Psoas muscle (tissue), 7 donors: ENCODE results near the gene TCP11. TPM values are rescaled to one million over a fixed set of nuclear protein-coding genes. Genes with fewer than 3 reads are reported as not detected.

Experiments
- polyA plus RNA-seq, 3 donors: library from polyadenylated mRNA; stranded (reverse); fragments of 200-250 nt; gene quantifications; one replicate each; pipeline ENCODE4 v1.2.3, GENCODE V29; 2013
- total RNA-seq, 4 donors: library from RNA; stranded (reverse); fragmentation: NEBNext Ultra II Directional in 2 of 4; extraction: Animal tissue kit (Norgen Biotek cat#: 25700) in 2 of 4; gene quantifications; one replicate each; pipeline versions ENCODE4 v1.2.1 to v1.2.4, GENCODE V29; 2021 to 2023
- donor health status: healthy with polysubstance abuse.
- donor health status: DM: no; HTN: no; CAD: no; lungs with moderate emphysema.
- donor health status: Bipolar disorder and iron deficiency.
- donor health status: healthy.
- donor health status: DM: no; HTN: no; CAD: no.
- donor health status: DM: no; HTN: no; CAD: no.
- donor health status: DM: yes; HTN: yes; CAD: no.

TCP11 gene
- total and polyA plus RNA-seq, 7 donors, result 0.08 TPM; not detected in 6

Other genes with a start within 250 kb of the TCP11 start
- under 1 TPM in 2 of 4 donors, not detected in 2; 0.10 to 0.21 TPM for gene SCUBE3, start 72.6 kb upstream of the TCP11 start, total RNA-seq
- under 1 TPM; 0.01 to 0.04 (median 0.01) TPM for gene SCUBE3, start 72.6 kb upstream of the TCP11 start, polyA plus RNA-seq
- 10 to 100 TPM; 17.9 to 25.0 (median 22.5) TPM for gene ZNF76, start 118.4 kb upstream of the TCP11 start, total RNA-seq
- 10 to 100 TPM; 22.3 to 37.3 (median 24.6) TPM for gene ZNF76, start 118.4 kb upstream of the TCP11 start, polyA plus RNA-seq
- gene DEF6, start 156.5 kb upstream of the TCP11 start, total RNA-seq, result 1 to 10 TPM in 1 of 4 donors, under 1 TPM in 3; 0.46 to 1.6 (median 0.64) TPM
- 1 to 10 TPM in 1 of 3 donors, under 1 TPM in 2; 0.43 to 1.3 (median 0.69) TPM for gene DEF6, start 156.5 kb upstream of the TCP11 start, polyA plus RNA-seq
- 10 to 100 TPM; 19.4 to 47.2 (median 38.4) TPM for gene PPARD, start 201.2 kb upstream of the TCP11 start, total RNA-seq
- gene PPARD, start 201.2 kb upstream of the TCP11 start, polyA plus RNA-seq, result 100 to 1,000 TPM in 1 of 3 donors, 10 to 100 TPM in 2; 13.5 to 187 (median 25.0) TPM